Astrocyte (in vitro differentiated cells and primary cell): ENCODE data around the gene MARCHF10. TPM values are rescaled to one million over a fixed set of nuclear protein-coding genes. Genes with fewer than 3 reads are reported as not detected.
"Not testable (repeated sequence)": the region's sequence is repeated elsewhere in the genome, so short reads cannot be mapped to it uniquely, and the experiment has no call there.

ENCODE experiments used
- DNase-seq: peaks from one replicate; pipeline ENCODE4 v3.0.0-alpha.2; 2010; ENCODE audit warnings: low read depth
- FAIRE-seq: peaks from 2 replicates; lab custom pipeline; 2011; peaks lifted over from hg19 to GRCh38; lab: Jason Lieb, UNC
- H2AFZ ChIP-seq: 2 replicates; pipeline ENCODE4 v1.6.0; 2012; ENCODE audit warnings: low read depth, low read length, inconsistent platforms
- H3K27ac ChIP-seq: 2 replicates; pipeline ENCODE4 v1.5.1; 2011; ENCODE audit warnings: low read depth, low read length, inconsistent platforms
- H3K27me3 ChIP-seq: 2 replicates; pipeline ENCODE4 v1.6.0; 2011; ENCODE audit warnings: low read length, inconsistent platforms; ENCODE audit not compliant: insufficient read depth
- H3K36me3 ChIP-seq: 2 replicates; pipeline ENCODE4 v1.5.1; 2011; ENCODE audit warnings: low read length, inconsistent platforms; ENCODE audit not compliant: insufficient read depth
- H3K4me1 ChIP-seq: 2 replicates; pipeline ENCODE4 v1.5.1; 2011; ENCODE audit warnings: low read length, inconsistent platforms; ENCODE audit not compliant: insufficient read depth
- H3K4me2 ChIP-seq: 2 replicates; pipeline ENCODE4 v1.6.0; 2012; ENCODE audit warnings: low read length, inconsistent platforms
- H3K4me3 ChIP-seq: 2 replicates; pipeline ENCODE4 v1.5.1; 2011; ENCODE audit warnings: low read depth, mild to moderate bottlenecking, low read length, inconsistent platforms; ENCODE audit not compliant: insufficient read depth
- H3K79me2 ChIP-seq: 2 replicates; pipeline ENCODE4 v1.6.0; 2012; ENCODE audit warnings: mild to moderate bottlenecking, low read length, inconsistent platforms; ENCODE audit not compliant: insufficient read depth
- H3K9ac ChIP-seq: 2 replicates; pipeline ENCODE4 v1.6.0; 2012; ENCODE audit warnings: mild to moderate bottlenecking, low read length, inconsistent platforms
- H3K9me3 ChIP-seq: 2 replicates; pipeline ENCODE4 v1.5.1; 2012; ENCODE audit warnings: low read depth, mild to moderate bottlenecking, low read length, inconsistent platforms; ENCODE audit not compliant: insufficient read depth
- H4K20me1 ChIP-seq: 2 replicates; pipeline ENCODE4 v1.6.0; 2012; ENCODE audit warnings: low read length, inconsistent platforms; ENCODE audit not compliant: insufficient read depth
- H3K27ac Mint-ChIP-seq: one replicate; pipeline ENCODE4 v1.8.0; 2021; ENCODE audit warnings: mild to moderate bottlenecking, mixed read lengths; ENCODE audit not compliant: unreplicated experiment
- H3K27me3 Mint-ChIP-seq: one replicate; pipeline ENCODE4 v1.8.0; 2021; ENCODE audit warnings: low read depth, mixed read lengths; ENCODE audit not compliant: unreplicated experiment
- H3K36me3 Mint-ChIP-seq: one replicate; pipeline ENCODE4 v1.8.0; 2021; ENCODE audit warnings: low read depth, mixed read lengths; ENCODE audit not compliant: unreplicated experiment
- H3K4me1 Mint-ChIP-seq: one replicate; pipeline ENCODE4 v1.8.0; 2021; ENCODE audit warnings: low read depth, mixed read lengths; ENCODE audit not compliant: unreplicated experiment
- H3K4me3 Mint-ChIP-seq: one replicate; pipeline ENCODE4 v1.8.0; 2021; ENCODE audit warnings: mild to moderate bottlenecking, moderate library complexity, mixed read lengths; ENCODE audit not compliant: unreplicated experiment
- H3K9me3 Mint-ChIP-seq: one replicate; pipeline ENCODE4 v1.8.0; 2021; ENCODE audit warnings: mild to moderate bottlenecking, mixed read lengths; ENCODE audit not compliant: unreplicated experiment
- EZH2 ChIP-seq: IDR thresholded peaks from 2 replicates; pipeline ENCODE4 v1.6.1; 2012; ENCODE audit warnings: mild to moderate bottlenecking, low read length, inconsistent platforms; ENCODE audit not compliant: insufficient read depth
- total RNA-seq: library from RNA; stranded (reverse); gene quantifications from 2 replicates; pipeline ENCODE4 v1.2.1, GENCODE V29; 2021
- TF ChIP-seq, protein P1 (sequence below): IDR thresholded peaks from 2 replicates; pipeline ENCODE4 v1.5.1; 2011; ENCODE audit warnings: low read depth, mild to moderate bottlenecking, inconsistent platforms, low read length, moderate library complexity; ENCODE audit not compliant: insufficient read depth

MARCHF10 gene
- total RNA-seq, 1 donor from 2014 or later: not detected

DNA sequence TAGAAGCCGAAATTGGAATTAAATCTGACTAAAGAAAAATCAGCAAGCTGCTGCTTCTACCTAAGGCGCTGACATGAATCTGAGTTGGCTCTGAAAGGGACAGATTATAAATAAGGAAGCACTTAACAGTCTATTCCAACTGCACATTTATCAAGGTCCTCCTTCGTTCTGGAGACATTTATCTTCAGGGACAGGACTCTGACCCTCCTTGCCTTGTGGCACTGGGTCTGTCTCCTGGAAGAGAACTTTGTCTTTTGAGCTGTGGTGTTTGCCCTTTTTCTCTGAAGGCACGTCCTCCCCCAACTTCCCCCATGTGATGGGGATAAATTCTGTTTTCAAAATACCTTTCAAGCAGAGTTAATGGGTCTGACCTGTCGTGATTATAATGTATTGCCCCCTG lies 47.0 kb upstream of the MARCHF10 start:
- H3K9me3 Mint-ChIP-seq: peaks cover 2% of the 10 kb centered on the region
- Histone ChIP-seq H3K36me3 (no peaks in the 10 kb centered on the region), H4K20me1 (no peaks in the 10 kb centered on the region), H3K27ac (no peak overlapping the region), H3K4me2 (no peak overlapping the region), H3K4me3 (no peak overlapping the region), H3K27me3 (no peaks in the 10 kb centered on the region), H2AFZ (no peak overlapping the region), H3K79me2 (no peaks in the 10 kb centered on the region), H3K9me3 (no peaks in the 10 kb centered on the region), H3K4me1 (no peaks in the 10 kb centered on the region), H3K9ac (no peak overlapping the region)
- TF ChIP-seq EZH2: no peak
- TF ChIP-seq, protein P1, sequence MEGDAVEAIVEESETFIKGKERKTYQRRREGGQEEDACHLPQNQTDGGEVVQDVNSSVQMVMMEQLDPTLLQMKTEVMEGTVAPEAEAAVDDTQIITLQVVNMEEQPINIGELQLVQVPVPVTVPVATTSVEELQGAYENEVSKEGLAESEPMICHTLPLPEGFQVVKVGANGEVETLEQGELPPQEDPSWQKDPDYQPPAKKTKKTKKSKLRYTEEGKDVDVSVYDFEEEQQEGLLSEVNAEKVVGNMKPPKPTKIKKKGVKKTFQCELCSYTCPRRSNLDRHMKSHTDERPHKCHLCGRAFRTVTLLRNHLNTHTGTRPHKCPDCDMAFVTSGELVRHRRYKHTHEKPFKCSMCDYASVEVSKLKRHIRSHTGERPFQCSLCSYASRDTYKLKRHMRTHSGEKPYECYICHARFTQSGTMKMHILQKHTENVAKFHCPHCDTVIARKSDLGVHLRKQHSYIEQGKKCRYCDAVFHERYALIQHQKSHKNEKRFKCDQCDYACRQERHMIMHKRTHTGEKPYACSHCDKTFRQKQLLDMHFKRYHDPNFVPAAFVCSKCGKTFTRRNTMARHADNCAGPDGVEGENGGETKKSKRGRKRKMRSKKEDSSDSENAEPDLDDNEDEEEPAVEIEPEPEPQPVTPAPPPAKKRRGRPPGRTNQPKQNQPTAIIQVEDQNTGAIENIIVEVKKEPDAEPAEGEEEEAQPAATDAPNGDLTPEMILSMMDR: no peak
- H3K4me1 Mint-ChIP-seq: no peaks in the 10 kb centered on the region
- no peak for FAIRE-seq
- peaks cover 5% of the 10 kb centered on the region for H3K27me3 Mint-ChIP-seq
- H3K36me3 Mint-ChIP-seq: no peaks in the 10 kb centered on the region
- DNase-seq: no peak
- H3K27ac Mint-ChIP-seq: no peak overlapping the region
- no peak overlapping the region for H3K4me3 Mint-ChIP-seq

DNA sequence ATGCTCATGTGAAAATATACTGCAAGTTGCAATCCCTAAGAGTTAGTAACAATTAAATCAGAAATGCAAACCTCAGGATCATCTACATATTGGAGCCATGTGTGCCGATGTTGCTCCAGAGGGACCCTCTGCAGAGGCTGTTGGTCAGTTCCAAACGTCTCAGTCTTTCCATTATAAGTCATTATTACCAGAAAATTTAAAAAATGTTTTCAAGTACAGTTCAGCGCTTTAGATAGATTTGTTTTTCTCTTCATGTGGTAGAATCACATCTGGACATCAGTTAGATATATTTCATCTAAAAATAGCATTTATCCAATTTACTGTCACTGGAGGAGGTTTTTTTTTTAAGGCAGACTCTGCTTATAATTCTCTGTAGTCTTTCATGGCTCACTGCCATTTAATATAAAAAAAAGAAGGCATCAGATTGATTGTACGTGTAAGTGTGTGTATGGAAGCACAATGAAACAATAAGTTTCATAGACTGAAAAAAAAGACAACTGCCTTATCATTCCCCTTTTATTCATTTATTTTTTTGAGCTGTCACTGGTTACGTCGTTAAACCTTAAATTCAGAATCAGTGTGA lies 46.1 kb upstream of the MARCHF10 start:
- TF ChIP-seq EZH2: no peak
- TF ChIP-seq, protein P1: no peak
- Histone ChIP-seq H4K20me1 (no peaks in the 10 kb centered on the region), H3K27ac (no peak overlapping the region), H3K4me3 (no peak overlapping the region), H3K27me3 (no peaks in the 10 kb centered on the region), H3K9me3 (no peaks in the 10 kb centered on the region), H2AFZ (no peak overlapping the region), H3K4me2 (no peak overlapping the region), H3K9ac (no peak overlapping the region), H3K79me2 (no peaks in the 10 kb centered on the region), H3K36me3 (no peaks in the 10 kb centered on the region), H3K4me1 (no peaks in the 10 kb centered on the region)
- peaks cover 7% of the 10 kb centered on the region for H3K27me3 Mint-ChIP-seq
- peaks cover 2% of the 10 kb centered on the region for H3K9me3 Mint-ChIP-seq
- FAIRE-seq (no peak), DNase-seq (no peak)
- no peak overlapping the region for H3K27ac Mint-ChIP-seq
- peaks cover 2% of the 10 kb centered on the region for H3K4me1 Mint-ChIP-seq
- H3K36me3 Mint-ChIP-seq: no peaks in the 10 kb centered on the region
- H3K4me3 Mint-ChIP-seq: no peak overlapping the region

DNA sequence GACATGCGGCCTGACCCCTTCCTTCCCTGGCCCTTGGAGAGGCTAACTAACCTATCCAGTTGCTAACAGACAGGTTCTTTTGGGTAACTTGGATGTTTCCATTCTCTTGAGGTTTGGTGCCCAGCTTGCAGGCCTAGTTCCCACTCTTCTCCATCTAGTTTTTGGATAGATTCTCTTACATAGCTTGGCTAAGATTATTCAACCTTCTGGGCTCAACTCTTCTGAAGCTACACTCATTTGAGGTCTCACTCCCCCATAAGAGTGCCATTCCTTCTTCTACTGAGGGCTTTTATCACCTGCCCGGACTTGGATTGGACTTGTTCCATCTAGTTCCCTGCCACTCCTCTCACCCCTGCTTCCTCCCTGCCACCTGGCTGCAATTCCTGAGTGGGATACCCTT lies 44.1 kb upstream of the MARCHF10 start:
- FAIRE-seq (no peak), DNase-seq (no peak)
- no peak overlapping the region for H3K27ac Mint-ChIP-seq
- H3K4me1 Mint-ChIP-seq: peaks cover 2% of the 10 kb centered on the region
- no peaks in the 10 kb centered on the region for H3K36me3 Mint-ChIP-seq
- H3K9me3 Mint-ChIP-seq: peaks cover 2% of the 10 kb centered on the region
- no peak overlapping the region for H3K4me3 ChIP-seq
- no peak overlapping the region for H3K4me2 ChIP-seq
- no peak overlapping the region for H2AFZ ChIP-seq
- no peak for TF ChIP-seq EZH2
- TF ChIP-seq, protein P1: no peak
- no peaks in the 10 kb centered on the region for H3K79me2 ChIP-seq
- no peaks in the 10 kb centered on the region for H3K4me1 ChIP-seq
- H4K20me1 ChIP-seq: no peaks in the 10 kb centered on the region
- H3K36me3 ChIP-seq: no peaks in the 10 kb centered on the region
- no peak overlapping the region for H3K27ac ChIP-seq
- no peaks in the 10 kb centered on the region for H3K27me3 ChIP-seq
- no peaks in the 10 kb centered on the region for H3K9me3 ChIP-seq
- no peak overlapping the region for H3K9ac ChIP-seq
- H3K4me3 Mint-ChIP-seq: no peak overlapping the region
- peaks cover 7% of the 10 kb centered on the region for H3K27me3 Mint-ChIP-seq

DNA sequence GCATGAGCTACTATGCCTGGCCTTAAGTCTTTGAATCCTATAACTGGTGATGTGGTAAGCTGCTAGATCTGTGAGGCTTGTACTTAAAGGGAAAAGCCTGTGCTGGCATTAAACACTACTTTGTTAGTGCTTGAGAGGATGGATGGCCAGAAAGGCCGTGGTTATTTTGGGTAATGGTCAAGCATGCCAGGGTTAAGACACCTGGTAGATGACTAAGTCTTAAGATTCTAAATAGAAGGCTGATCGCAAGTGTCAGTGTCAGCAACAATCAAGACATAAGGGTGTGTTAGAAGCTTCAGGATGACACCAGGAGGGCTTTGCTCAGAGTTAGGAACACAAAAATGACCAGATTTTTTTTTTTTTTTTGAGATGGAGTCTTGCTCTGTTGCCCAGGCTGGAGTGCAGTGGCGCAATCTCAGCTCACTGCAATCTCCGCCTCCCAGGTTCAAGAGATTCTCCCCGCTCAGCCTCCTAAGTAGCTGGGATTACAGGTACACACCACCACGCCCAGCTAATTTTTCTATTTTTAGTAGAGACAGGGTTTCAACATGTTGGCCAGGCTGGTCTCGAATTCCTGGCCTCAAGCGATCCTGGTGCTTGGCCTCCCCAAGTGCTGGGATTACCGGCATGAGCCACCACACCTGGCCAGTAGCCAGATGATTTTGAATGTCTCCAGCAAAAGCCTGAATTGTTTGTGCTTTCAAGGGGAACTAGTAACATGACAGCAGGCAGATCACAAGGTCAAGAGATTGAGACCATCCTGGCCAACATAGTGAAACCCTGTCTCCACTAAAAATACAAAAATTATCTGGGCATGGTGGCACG lies 41.7 kb upstream of the MARCHF10 start:
- H3K4me3 Mint-ChIP-seq, H3K4me1 ChIP-seq, H2AFZ ChIP-seq, H3K27ac ChIP-seq, FAIRE-seq, H3K4me1 Mint-ChIP-seq, H3K27me3 Mint-ChIP-seq, H3K36me3 ChIP-seq, H3K27ac Mint-ChIP-seq, H4K20me1 ChIP-seq, H3K4me2 ChIP-seq, H3K9me3 Mint-ChIP-seq, H3K27me3 ChIP-seq, H3K79me2 ChIP-seq, H3K36me3 Mint-ChIP-seq, H3K9ac ChIP-seq, H3K4me3 ChIP-seq, DNase-seq, H3K9me3 ChIP-seq: not testable (repeated sequence)
